CD4-positive, alpha-beta T cell (primary cell): ENCODE results near the gene TMEM132D. TPM values are rescaled to one million over a fixed set of nuclear protein-coding genes. Genes with fewer than 3 reads are reported as not detected.

ENCODE experiments used
- ATAC-seq: fragments of 200-7000 bp; cut with Tn5 transposase; one replicate; pipeline ENCODE4 v1.10.0; 2022; ENCODE audit warnings: mild to moderate bottlenecking; ENCODE audit not compliant: poor library complexity
- CTCF ChIA-PET: fragments of 350-600 bp; sonication (Branson Sonifier 250); formaldehyde crosslinking; loops from one replicate; lab custom pipeline; 2021; ENCODE audit warnings: antibody characterized with exemption, inconsistent platforms; lab: Charles Lee
- POLR2A ChIA-PET: fragments of 350-600 bp; sonication (Branson Sonifier 250); formaldehyde crosslinking; loops from one replicate; lab custom pipeline; 2021; ENCODE audit warnings: antibody characterized with exemption, inconsistent platforms; lab: Charles Lee
- DNase-seq, 14 experiments: peaks; one replicate each; pipeline ENCODE4 v3.0.0-alpha.2; 2013 to 2020; ENCODE audit warnings: mixed read lengths in 2 of 14
- H3K27ac ChIP-seq, 2 donors: one replicate each; pipeline versions ENCODE4 v1.5.1 to v1.7.0; 2013; ENCODE audit warnings: low read length in 2 of 2, low read depth in 1 of 2, mild to moderate bottlenecking in 1 of 2
- H3K27me3 ChIP-seq, 2 experiments: 1 replicate in 1 of 2; 2 replicates in 1 of 2; pipeline versions ENCODE4 v1.6.1 to v1.7.0; 2013; ENCODE audit warnings: low read length in 2 of 2, control low read depth in 1 of 2, mild to moderate bottlenecking in 1 of 2, moderate library complexity in 1 of 2; ENCODE audit not compliant: insufficient read depth in 2 of 2, control insufficient read depth in 1 of 2
- H3K36me3 ChIP-seq: one replicate; pipeline ENCODE4 v1.6.1; 2013; ENCODE audit warnings: low read length, control low read depth; ENCODE audit not compliant: insufficient read depth
- H3K4me1 ChIP-seq: one replicate; pipeline ENCODE4 v1.6.1; 2013; ENCODE audit warnings: low read length, control low read depth; ENCODE audit not compliant: insufficient read depth
- H3K4me3 ChIP-seq: one replicate; pipeline ENCODE4 v1.5.1; 2013; ENCODE audit warnings: mild to moderate bottlenecking, low read length, moderate library complexity
- H3K9me3 ChIP-seq, 2 experiments: 1 replicate in 1 of 2; 2 replicates in 1 of 2; pipeline versions ENCODE4 v1.6.1 to v1.7.0; 2013; ENCODE audit warnings: low read length in 2 of 2, mild to moderate bottlenecking in 2 of 2, control low read depth in 1 of 2, moderate library complexity in 1 of 2; ENCODE audit not compliant: control insufficient read depth in 1 of 2, insufficient read depth in 1 of 2
- H3K27ac Mint-ChIP-seq: one replicate; pipeline ENCODE4 v1.8.0; 2020; ENCODE audit warnings: mixed read lengths
- H3K27me3 Mint-ChIP-seq: one replicate; pipeline ENCODE4 v1.8.0; 2021; ENCODE audit warnings: mixed read lengths
- H3K36me3 Mint-ChIP-seq: one replicate; pipeline ENCODE4 v1.8.0; 2021; ENCODE audit warnings: low read depth, mixed read lengths
- H3K4me1 Mint-ChIP-seq: one replicate; pipeline ENCODE4 v1.8.0; 2021; ENCODE audit warnings: low read depth, mixed read lengths
- H3K4me3 Mint-ChIP-seq: one replicate; pipeline ENCODE4 v1.8.0; 2020; ENCODE audit warnings: mild to moderate bottlenecking, mixed read lengths
- H3K9me3 Mint-ChIP-seq: one replicate; pipeline ENCODE4 v1.8.0; 2020; ENCODE audit warnings: mixed read lengths
- intact Hi-C, 2 experiments: fragments of 100-400 bp; cut with DNase I in 1 of 2; cut with micrococcal nuclease in 1 of 2; formaldehyde crosslinking; loops; one replicate each; pipeline versions ENCODE4 v1.15.1 to v1.9.0; 2023 to 2025; cut with DNase I, micrococcal nuclease
- total RNA-seq, 174 experiments: library from RNA in 2 of 174; stranded (reverse) in 2 of 174; gene quantifications; one replicate each; pipeline ENCODE4 v1.2.3 and lab custom pipeline; 2021 to 2026
- TF ChIP-seq, protein P1 (sequence below): fragments of 200-600 bp; IDR thresholded peaks from one replicate; pipeline ENCODE4 v1.8.0; 2022; ENCODE audit warnings: antibody characterized with exemption, mild to moderate bottlenecking

TMEM132D gene
- total RNA-seq, 2 experiments from 2014 or later = not detected

DNA sequence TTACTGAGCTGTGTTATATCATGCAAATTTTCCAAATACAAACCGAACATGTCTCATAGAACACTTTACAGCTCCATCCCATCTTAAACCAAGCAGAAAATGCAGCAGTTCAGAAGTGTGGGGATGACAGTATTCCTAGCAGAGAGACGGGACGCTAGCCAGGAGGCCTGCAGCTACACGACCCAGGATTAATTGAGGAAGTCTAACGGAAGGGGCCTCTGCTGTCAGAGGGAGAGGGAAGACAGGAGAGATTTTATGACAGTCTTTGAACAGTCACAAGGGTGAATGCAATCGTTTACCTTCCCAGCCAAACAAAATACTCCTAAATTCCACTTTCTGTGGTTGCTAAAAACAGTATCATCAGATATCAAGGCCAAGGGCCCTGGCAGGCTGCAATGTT, 261.9 kb downstream of the TMEM132D start:
- CTCF ChIA-PET = no interaction called here
- Mint-ChIP-seq H3K4me3 (no peak overlapping the region), H3K27me3 (no peaks in the 10 kb centered on the region), H3K4me1 (no peaks in the 10 kb centered on the region), H3K27ac (no peak overlapping the region), H3K9me3 (no peaks in the 10 kb centered on the region), H3K36me3 (no peaks in the 10 kb centered on the region)
- no peak for DNase-seq
- intact Hi-C loops = no loop called here
- TF ChIP-seq, protein P1, sequence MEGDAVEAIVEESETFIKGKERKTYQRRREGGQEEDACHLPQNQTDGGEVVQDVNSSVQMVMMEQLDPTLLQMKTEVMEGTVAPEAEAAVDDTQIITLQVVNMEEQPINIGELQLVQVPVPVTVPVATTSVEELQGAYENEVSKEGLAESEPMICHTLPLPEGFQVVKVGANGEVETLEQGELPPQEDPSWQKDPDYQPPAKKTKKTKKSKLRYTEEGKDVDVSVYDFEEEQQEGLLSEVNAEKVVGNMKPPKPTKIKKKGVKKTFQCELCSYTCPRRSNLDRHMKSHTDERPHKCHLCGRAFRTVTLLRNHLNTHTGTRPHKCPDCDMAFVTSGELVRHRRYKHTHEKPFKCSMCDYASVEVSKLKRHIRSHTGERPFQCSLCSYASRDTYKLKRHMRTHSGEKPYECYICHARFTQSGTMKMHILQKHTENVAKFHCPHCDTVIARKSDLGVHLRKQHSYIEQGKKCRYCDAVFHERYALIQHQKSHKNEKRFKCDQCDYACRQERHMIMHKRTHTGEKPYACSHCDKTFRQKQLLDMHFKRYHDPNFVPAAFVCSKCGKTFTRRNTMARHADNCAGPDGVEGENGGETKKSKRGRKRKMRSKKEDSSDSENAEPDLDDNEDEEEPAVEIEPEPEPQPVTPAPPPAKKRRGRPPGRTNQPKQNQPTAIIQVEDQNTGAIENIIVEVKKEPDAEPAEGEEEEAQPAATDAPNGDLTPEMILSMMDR = no peak
- no peak for ATAC-seq
- POLR2A ChIA-PET = no interaction called here
- Histone ChIP-seq H3K4me3 (no peak overlapping the region), H3K27ac (no peak overlapping the region), H3K9me3 (no peaks in the 10 kb centered on the region), H3K36me3 (no peaks in the 10 kb centered on the region), H3K27me3 (no peaks in the 10 kb centered on the region), H3K4me1 (no peaks in the 10 kb centered on the region)

DNA sequence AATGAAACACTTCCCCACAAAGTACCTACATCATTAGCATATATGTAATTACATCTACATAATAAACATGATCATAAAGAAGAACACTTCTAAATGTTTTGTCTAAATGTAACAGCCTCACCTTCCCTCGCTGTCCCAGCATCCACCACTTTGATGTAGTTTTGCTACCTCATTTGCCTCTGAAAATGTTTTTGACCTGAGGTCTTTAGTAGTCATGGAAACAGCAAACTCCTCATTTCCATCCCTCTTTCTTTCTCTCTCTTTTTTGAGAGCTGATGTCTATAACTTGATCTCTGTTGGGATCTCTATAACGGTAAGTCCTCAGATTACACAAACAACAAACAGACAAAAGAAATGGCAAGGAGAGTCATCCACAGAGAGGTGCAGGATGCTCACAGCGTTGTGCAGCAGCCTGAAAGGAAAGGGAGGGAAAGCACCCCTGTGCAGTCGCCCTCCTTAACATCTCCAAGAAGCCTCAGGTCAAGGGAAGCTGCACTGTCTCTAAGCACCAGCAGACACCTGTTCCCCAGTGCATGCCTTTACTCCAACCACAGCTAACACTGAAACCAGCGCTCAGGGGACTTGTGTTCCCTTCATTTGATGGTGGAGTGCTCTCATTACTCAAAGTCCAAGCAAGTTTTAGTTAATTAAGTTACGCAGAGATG, 268.7 kb downstream of the TMEM132D start:
- ATAC-seq (no peak), DNase-seq (no peak)
- Mint-ChIP-seq H3K36me3 (no peaks in the 10 kb centered on the region), H3K4me1 (no peaks in the 10 kb centered on the region), H3K9me3 (peaks cover 5% of the 10 kb centered on the region), H3K4me3 (no peak overlapping the region), H3K27me3 (no peaks in the 10 kb centered on the region), H3K27ac (no peak overlapping the region)
- H3K36me3 ChIP-seq = no peaks in the 10 kb centered on the region
- no peaks in the 10 kb centered on the region for H3K27me3 ChIP-seq
- CTCF ChIA-PET = no interaction called here
- H3K27ac ChIP-seq = no peak overlapping the region
- intact Hi-C loops = no loop called here
- no peak overlapping the region for H3K4me3 ChIP-seq
- no peaks in the 10 kb centered on the region for H3K4me1 ChIP-seq
- TF ChIP-seq, protein P1 = no peak
- peaks cover 0 to 4% of the 10 kb centered on the region in 2 experiments for H3K9me3 ChIP-seq
- POLR2A ChIA-PET = no interaction called here

DNA sequence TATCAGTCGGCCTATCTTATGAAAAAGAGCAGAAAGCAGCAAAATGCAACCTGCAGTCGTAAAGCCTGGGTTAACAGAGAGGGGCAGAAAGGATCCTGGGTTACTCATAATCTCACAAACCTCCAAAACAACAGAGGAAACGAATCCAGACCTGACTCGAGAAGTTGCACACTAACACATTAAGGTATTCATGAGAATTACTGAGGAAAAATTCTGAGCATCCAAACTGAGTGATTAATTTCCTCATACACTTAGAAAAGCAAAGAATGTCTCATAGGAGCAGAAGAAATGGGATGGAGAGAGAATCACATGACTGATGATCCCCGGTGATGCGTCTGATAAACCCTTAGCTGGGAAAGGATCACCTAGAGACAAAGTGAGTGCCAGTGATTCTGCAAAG, 272.5 kb downstream of the TMEM132D start:
- Histone ChIP-seq H3K27me3 (no peaks in the 10 kb centered on the region), H3K27ac (no peak overlapping the region), H3K4me3 (no peak overlapping the region), H3K4me1 (no peaks in the 10 kb centered on the region), H3K9me3 (peaks cover 0 to 4% of the 10 kb centered on the region in 2 experiments), H3K36me3 (no peaks in the 10 kb centered on the region)
- no peak overlapping the region for H3K4me3 Mint-ChIP-seq
- POLR2A ChIA-PET = no interaction called here
- peaks cover 7% of the 10 kb centered on the region for H3K9me3 Mint-ChIP-seq
- no peaks in the 10 kb centered on the region for H3K4me1 Mint-ChIP-seq
- H3K36me3 Mint-ChIP-seq = no peaks in the 10 kb centered on the region
- intact Hi-C loops = no loop called here
- ATAC-seq (no peak), DNase-seq (no peak)
- no peaks in the 10 kb centered on the region for H3K27me3 Mint-ChIP-seq
- CTCF ChIA-PET = no interaction called here
- no peak overlapping the region for H3K27ac Mint-ChIP-seq
- TF ChIP-seq, protein P1 = no peak
